Esophagus squamous epithelium (tissue), 5 donors: ENCODE results near the gene RABL2A. TPM values are rescaled to one million over a fixed set of nuclear protein-coding genes. Genes with fewer than 3 reads are reported as not detected.
"Not testable (repeated sequence)": the region's sequence is repeated elsewhere in the genome, so short reads cannot be mapped to it uniquely, and the experiment has no call there.

ENCODE experiments used
- DNase-seq: peaks from one replicate; lab custom pipeline; 2025; lab: John Stamatoyannopoulos, UW
- H3K27ac ChIP-seq, 4 donors: fragments of 200-600 bp; sonication (generic); one replicate each; pipeline ENCODE4 v1.5.1; 2016 to 2019; ENCODE audit warnings: mild to moderate bottlenecking in 1 of 4
- H3K27me3 ChIP-seq, 4 donors: fragments of 200-600 bp; sonication (generic); 1 replicate in 3 of 4; 2 replicates in 1 of 4; pipeline versions ENCODE4 v1.5.1 to v1.6.0; 2017 to 2021; ENCODE audit warnings: antibody characterized with exemption in 1 of 4
- H3K36me3 ChIP-seq, 3 donors: fragments of 200-600 bp; sonication (generic); one replicate each; pipeline ENCODE4 v1.5.1; 2016 to 2019
- H3K4me1 ChIP-seq, 3 donors: fragments of 200-600 bp; sonication (generic); one replicate each; pipeline ENCODE4 v1.5.1; 2017 to 2019
- H3K4me3 ChIP-seq, 4 donors: fragments of 200-600 bp; sonication (generic); 1 replicate in 3 of 4; 2 replicates in 1 of 4; pipeline ENCODE4 v1.5.1; 2016 to 2019; ENCODE audit warnings: mild to moderate bottlenecking in 2 of 4, moderate library complexity in 1 of 4
- H3K9me3 ChIP-seq, 3 donors: fragments of 200-600 bp; sonication (generic); one replicate each; pipeline ENCODE4 v1.5.1; 2016 to 2019
- POLR2A ChIP-seq, 4 donors: fragments of 450-650 bp; IDR thresholded peaks; one replicate each; pipeline ENCODE4 v1.6.1; 2017; ENCODE audit warnings: antibody characterized with exemption in 4 of 4, mild to moderate bottlenecking in 4 of 4, moderate library complexity in 3 of 4
- WGBS, 2 donors: methylation state at CpG; one replicate each; pipeline ENCODE4 v1.1.5; 2018; 5-methylcytosine and 5-hydroxymethylcytosine counted together
- intact Hi-C: fragments of 100-400 bp; cut with DNase I; formaldehyde crosslinking; loops from one replicate; pipeline ENCODE4 v1.15.0; 2022
- small RNA-seq, 4 donors: library from RNA; depleted of rRNA; stranded (forward); fragments of <200 nt; gene quantifications; one replicate each; pipeline ENCODE3, GENCODE V24; 2016
- total RNA-seq, 4 donors: library from RNA; depleted of rRNA; stranded (reverse); fragments of >200 nt; gene quantifications; one replicate each; pipeline ENCODE4 v1.1.0, GENCODE V29; 2016
- TF ChIP-seq, protein P1 (sequence below), 6 experiments: fragments of 450-650 bp in 4 of 6; fragments of 200-600 bp in 2 of 6; sonication (generic) in 2 of 6; IDR thresholded peaks; one replicate each; pipeline ENCODE4 v1.5.1; 2016 to 2019; ENCODE audit warnings: antibody characterized with exemption in 6 of 6, mild to moderate bottlenecking in 4 of 6, moderate library complexity in 4 of 6
- donor health status: DM: yes; HTN: yes; CAD: no.

Gene RABL2A
- total RNA-seq, 4 donors from 2014 or later: 3.1 to 14.7 (median 4.9) TPM

DNA sequence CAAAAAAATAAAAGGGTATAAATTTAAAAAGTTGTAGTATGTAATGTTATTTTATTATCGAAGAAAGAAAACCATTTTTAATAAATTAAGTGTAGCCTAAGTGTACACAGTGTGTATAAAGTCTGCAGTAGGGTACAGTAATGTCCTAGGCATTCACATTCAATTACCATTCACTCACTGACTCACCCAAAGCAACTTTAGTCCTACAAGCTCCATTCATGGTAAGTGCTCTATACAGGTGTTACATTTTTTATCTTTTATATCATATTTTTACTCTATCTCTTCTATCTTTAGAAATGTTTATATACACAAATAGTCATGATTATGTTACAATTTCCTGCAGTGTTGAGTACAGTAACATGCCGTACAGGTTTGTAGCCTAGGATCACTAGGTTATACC lies 59.5 kb downstream of the RABL2A start:
- no peak for DNase-seq
- H3K27ac ChIP-seq: no peak overlapping the region
- H3K4me3 ChIP-seq: no peak overlapping the region
- TF ChIP-seq POLR2A (IDR thresholded peaks at IDR 0.05): no peak
- TF ChIP-seq, protein P1, sequence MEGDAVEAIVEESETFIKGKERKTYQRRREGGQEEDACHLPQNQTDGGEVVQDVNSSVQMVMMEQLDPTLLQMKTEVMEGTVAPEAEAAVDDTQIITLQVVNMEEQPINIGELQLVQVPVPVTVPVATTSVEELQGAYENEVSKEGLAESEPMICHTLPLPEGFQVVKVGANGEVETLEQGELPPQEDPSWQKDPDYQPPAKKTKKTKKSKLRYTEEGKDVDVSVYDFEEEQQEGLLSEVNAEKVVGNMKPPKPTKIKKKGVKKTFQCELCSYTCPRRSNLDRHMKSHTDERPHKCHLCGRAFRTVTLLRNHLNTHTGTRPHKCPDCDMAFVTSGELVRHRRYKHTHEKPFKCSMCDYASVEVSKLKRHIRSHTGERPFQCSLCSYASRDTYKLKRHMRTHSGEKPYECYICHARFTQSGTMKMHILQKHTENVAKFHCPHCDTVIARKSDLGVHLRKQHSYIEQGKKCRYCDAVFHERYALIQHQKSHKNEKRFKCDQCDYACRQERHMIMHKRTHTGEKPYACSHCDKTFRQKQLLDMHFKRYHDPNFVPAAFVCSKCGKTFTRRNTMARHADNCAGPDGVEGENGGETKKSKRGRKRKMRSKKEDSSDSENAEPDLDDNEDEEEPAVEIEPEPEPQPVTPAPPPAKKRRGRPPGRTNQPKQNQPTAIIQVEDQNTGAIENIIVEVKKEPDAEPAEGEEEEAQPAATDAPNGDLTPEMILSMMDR (IDR thresholded peaks at IDR 0.05): no peak
- WGBS, 2 donors: 74 to 86% methylated on average over 2 of the region's 2 CpGs
- H3K27me3 ChIP-seq: no peaks in the 10 kb centered on the region
- no peaks in the 10 kb centered on the region for H3K36me3 ChIP-seq
- H3K4me1 ChIP-seq: no peaks in the 10 kb centered on the region
- H3K9me3 ChIP-seq: no peaks in the 10 kb centered on the region
- intact Hi-C loops: no loop called here

DNA sequence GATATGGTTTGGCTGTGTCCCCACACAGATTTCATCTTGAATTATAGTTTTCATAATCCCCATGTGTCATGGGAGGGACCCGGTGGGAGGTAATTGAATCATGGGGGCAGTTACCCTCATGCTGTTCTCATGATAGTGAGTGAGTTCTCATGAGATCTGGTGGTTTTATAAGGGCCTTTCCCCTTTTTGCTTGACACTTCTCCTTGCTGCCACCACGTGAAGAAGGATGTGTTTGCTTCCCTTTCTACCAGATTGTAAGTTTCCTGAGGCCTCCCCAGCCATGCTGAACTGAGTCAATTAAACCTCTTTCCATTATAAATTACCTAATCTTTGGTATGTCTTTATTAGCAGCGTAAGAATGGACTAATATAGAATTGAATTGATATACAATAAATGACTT lies 63.8 kb downstream of the RABL2A start:
- H3K27me3 ChIP-seq, H3K36me3 ChIP-seq, H3K4me3 ChIP-seq, H3K9me3 ChIP-seq, intact Hi-C loops, H3K4me1 ChIP-seq, H3K27ac ChIP-seq, DNase-seq: not testable (repeated sequence)
- 52 to 59% methylated on average over 3 of the region's 3 CpGs for WGBS, 2 donors

Small RNAs within 50 kb of the gene (small RNA-seq; reads per million reads assigned to genes)
- 0 reads per million in 4 donors for gene MIR1302-3
- gene RNU6-744P: 0 reads per million in 4 donors

Other genes with a start within 250 kb of the RABL2A start
- 10 to 100 TPM; 14.8 to 51.3 (median 31.9) TPM for gene ZNG1B, start 189.6 kb upstream of the RABL2A start, total RNA-seq
- gene FOXD4L1, start 128.6 kb upstream of the RABL2A start, total RNA-seq: under 1 TPM in 1 of 4 donors, not detected in 3; 0.19 TPM
- gene SLC35F5, start 129.4 kb downstream of the RABL2A start, total RNA-seq: 10 to 100 TPM; 43.9 to 75.3 (median 58.0) TPM